SK-N-MC (cell line): Measurements from ENCODE around the gene HPS4.

ENCODE experiments used
- EZH2 ChIP-seq: fragments of 200-600 bp; sonication (generic); IDR thresholded peaks from one replicate; pipeline ENCODE4 v1.6.1; 2017; ENCODE audit warnings: antibody characterized with exemption
- POLR2AphosphoS5 ChIP-seq: IDR thresholded peaks from 2 replicates; pipeline ENCODE4 v1.6.1; 2012; ENCODE audit warnings: mild to moderate bottlenecking, low read depth, low read length, borderline replicate concordance

- TF ChIP-seq EZH2 (no peak), POLR2AphosphoS5 (no peak)
Measured at GRCh38 chr22:26477341-26477731, 6.2 kb downstream of the HPS4 start.
